Panc1 (cell line): ENCODE measurements around the gene PRRT3.

Experiments
- SIN3A ChIP-seq: IDR thresholded peaks from 2 replicates; pipeline ENCODE4 v1.6.1; 2012; ENCODE audit warnings: low read depth, mild to moderate bottlenecking, low read length, moderate library complexity, borderline replicate concordance; ENCODE audit not compliant: insufficient read depth
- TF ChIP-seq, protein P1 (sequence below): fragments of 450-650 bp; IDR thresholded peaks from 2 replicates; pipeline ENCODE4 v1.5.1; 2017; ENCODE audit warnings: mild to moderate bottlenecking

DNA sequence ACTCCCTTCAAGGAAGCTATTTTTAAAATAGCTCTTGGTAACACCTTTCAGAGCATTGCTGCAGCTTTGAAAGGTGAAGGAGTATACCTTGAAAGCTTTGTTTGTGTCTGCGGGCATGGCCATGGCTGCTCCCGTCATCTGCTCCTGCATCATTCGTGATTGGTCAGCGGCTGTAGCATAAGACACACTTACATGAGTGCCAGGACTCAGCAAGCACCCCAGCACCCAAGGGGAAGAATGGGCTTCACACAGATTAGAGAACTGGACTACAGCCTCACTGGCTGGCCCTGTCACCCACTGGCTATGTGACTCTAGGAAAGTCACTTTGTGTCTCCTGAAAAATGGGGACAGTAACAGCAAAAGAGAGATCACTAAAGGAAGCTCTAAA, 17.4 kb upstream of the PRRT3 start:
- TF ChIP-seq, protein P1, sequence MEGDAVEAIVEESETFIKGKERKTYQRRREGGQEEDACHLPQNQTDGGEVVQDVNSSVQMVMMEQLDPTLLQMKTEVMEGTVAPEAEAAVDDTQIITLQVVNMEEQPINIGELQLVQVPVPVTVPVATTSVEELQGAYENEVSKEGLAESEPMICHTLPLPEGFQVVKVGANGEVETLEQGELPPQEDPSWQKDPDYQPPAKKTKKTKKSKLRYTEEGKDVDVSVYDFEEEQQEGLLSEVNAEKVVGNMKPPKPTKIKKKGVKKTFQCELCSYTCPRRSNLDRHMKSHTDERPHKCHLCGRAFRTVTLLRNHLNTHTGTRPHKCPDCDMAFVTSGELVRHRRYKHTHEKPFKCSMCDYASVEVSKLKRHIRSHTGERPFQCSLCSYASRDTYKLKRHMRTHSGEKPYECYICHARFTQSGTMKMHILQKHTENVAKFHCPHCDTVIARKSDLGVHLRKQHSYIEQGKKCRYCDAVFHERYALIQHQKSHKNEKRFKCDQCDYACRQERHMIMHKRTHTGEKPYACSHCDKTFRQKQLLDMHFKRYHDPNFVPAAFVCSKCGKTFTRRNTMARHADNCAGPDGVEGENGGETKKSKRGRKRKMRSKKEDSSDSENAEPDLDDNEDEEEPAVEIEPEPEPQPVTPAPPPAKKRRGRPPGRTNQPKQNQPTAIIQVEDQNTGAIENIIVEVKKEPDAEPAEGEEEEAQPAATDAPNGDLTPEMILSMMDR: no peak
- TF ChIP-seq SIN3A: no peak
